ENCODE measurements around the gene SF3A2.

Gene SF3A2

DNA sequence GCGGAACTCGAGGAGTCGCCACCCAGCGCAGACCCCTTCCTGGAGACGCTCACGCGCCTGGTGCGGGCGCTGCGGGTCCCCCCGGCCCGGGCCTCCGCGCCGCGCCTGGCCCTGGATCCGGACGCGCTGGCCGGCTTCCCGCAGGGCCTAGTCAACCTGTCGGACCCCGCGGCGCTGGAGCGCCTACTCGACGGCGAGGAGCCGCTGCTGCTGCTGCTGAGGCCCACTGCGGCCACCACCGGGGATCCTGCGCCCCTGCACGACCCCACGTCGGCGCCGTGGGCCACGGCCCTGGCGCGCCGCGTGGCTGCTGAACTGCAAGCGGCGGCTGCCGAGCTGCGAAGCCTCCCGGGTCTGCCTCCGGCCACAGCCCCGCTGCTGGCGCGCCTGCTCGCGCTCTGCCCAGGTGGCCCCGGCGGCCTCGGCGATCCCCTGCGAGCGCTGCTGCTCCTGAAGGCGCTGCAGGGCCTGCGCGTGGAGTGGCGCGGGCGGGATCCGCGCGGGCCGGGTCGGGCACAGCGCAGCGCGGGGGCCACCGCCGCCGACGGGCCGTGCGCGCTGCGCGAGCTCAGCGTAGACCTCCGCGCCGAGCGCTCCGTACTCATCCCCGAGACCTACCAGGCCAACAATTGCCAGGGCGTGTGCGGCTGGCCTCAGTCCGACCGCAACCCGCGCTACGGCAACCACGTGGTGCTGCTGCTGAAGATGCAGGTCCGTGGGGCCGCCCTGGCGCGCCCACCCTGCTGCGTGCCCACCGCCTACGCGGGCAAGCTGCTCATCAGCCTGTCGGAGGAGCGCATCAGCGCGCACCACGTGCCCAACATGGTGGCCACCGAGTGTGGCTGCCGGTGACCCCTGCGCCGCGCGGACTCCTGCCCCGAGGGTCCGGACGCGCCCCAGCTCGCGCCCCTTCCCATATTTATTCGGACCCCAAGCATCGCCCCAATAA lies 14.8 kb downstream of the SF3A2 start:
- in situ Hi-C loops (cut with HindIII; ENCODE audit: low sequenced_read_pairs), result no loop called here

DNA sequence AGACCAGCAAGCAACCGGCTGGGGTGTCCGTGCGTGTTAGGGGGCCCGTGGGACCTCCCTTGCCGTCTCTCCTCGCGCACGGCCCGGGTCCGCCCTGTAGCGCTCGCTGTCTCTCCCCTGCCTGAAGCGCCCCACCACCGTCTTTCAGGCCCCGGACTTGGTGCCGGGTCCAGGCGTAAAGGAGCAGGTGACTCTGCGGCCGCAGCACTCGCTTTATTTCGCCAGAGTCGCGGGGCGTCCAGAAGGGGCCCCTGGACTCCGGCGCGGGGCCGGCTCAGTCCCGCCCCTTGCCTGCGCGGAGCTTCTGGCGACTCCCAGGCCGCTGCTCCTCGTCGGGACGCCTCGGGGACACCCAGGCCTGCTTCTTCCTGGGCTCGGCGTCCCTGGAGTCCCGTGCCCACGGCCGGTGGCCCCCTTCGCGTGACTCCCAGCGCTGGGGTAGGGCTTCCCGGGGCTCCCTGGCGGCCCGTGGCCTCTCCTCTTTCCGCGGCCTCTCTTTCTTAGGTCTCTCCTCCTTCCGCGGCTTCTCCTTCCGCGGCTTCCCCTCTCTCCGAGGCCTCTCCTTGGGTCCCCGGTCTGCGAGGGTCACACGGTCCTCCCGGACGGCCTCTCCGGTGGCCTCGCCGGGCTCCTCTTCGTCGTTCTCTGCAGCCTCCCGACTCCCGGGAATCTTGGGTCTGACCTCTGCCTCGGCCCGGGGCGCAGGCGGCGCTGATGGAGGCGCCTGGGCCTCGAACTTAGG lies 15.6 kb downstream of the SF3A2 start:
- in situ Hi-C loops (cut with HindIII; ENCODE audit: low sequenced_read_pairs), result no loop called here

DNA sequence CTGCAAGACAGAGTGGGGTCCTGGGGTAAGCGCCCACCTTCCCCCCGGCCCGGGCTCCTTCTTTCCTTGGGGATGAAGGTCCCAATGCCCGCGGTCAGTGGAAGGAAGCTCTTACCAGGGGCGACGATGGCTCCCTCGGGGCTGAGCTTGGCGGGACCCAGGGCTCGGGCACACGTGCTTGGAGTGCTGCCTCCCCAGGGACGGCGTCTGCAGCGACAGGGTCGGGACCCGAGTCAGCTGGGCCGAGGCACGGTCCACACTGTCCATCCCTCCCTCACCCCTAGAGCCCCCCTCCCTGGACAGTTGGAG lies 16.1 kb downstream of the SF3A2 start:
- in situ Hi-C loops (cut with HindIII; ENCODE audit: low sequenced_read_pairs), result no loop called here

DNA sequence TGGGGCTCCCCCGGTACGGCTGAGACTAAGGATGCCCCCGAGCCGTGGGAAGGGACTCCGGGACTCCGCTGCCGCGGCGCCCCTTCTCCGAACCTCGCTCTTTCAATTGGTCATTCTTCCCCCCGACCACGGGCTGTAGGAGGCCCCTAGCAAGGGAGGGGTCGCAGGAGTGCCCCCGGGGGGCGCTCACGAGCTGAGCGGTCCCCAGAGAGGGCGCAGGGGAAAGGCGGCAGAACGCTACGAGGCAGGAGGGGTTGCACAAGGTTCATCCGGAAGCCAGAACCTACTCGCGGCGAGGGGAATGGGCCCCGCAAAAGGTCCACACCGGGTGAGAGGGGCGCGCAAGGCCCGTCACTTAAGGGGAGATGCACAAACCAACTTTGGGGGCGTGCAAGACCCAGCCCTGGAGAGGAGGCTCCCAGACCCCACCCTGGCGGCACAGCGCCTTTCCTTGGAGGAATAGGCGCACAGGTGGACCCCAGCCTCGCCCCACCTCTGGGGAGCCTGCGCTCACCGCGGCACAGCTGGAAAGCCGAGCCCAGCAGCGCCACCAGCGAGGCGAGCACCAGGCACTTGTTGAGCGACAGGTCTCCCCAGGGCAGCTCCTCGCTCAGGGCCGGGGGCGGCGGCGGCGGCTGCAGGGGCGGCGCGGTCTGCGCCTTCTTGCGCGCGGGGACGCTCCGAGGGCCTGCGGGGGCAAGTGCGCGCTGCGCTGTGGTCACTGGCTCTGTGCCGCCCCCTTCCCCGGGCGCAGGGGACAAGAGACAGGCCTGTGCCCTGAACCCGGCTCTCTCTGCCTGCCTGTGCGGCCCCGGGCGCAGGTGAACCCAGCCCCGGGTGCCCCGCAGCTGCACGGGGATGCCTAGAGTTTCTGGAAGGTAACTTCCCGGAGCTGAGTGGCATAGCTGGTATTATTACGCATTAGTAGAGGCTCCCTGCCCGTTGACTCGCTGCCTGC lies 16.8 kb downstream of the SF3A2 start:
- in situ Hi-C loops (cut with HindIII; ENCODE audit: low sequenced_read_pairs), result no loop called here

DNA sequence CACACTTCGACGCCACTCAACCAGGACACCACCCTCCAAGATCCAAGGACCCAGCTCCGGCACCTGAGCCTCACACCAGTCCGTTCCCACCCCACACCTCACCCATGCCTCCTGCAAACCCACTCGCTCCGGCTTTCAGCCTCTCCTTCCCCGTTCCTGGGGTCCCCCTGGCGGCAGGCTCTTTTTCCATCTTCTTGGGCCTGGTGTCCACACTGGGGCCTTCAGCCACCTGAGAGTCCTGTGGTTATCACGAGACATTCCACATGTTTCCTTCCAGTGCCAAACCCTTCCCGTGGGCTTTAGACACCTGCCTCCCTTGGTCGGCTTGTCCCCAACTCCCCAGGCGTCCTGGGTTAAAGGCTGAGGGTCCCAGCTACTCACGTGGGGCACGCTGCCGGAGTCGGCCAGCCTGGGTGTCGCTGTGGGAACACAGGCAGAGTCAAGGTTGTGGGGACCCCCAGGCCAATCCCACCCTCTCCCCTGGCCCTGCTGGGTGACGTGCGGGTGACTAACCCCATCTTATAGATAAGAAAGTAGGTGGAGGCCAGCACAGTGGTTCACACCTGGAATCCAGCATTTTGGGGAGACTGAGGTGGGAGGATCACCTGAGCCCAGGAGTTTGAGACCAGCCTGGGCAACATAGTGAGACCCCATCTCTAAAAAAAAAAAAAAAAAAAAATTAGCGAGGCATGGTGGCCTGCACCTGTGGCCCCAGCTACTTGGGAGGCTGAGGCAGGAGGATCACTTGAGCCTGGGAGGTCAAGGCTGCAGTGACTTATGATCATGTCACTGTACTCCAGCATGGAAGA lies 17.6 kb downstream of the SF3A2 start:
- in situ Hi-C loops (cut with HindIII; ENCODE audit: low sequenced_read_pairs), result no loop called here

DNA sequence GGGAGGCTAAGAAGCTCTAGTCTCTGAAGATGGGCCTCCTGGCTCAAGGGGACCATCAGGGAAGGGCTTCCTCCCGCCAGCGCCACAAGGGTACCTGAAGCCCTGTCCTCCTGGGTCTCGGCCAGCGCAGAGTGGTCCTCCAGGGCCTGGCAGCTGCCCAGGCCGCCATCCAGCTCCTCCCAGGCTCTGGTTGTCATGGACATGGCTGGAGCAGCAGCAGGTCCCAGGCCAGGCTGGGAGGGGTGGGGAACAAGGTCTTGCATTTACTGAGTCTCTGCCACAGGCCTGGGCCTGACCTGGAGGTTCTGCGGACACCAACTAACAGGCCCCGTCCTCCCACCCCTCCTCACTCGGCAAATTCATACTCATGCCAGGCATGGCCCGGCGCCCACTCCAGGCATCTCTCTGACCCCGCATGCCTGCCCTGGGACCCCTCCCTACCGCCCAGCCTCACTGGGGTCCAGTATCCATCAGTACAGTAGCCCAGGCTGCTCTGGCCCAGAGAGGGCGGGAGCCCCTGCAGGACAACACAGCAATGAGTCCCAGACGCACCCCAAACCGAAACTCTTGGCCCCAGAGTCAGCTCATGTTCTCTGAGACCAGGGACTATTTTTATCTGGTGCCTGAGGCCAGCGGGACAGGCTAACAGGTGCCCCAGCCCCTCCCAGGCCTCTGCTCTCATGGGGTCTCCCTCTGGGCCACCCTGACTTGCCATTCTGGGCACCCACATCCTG lies 18.7 kb downstream of the SF3A2 start:
- in situ Hi-C loops (cut with HindIII; ENCODE audit: low sequenced_read_pairs), result no loop called here

DNA sequence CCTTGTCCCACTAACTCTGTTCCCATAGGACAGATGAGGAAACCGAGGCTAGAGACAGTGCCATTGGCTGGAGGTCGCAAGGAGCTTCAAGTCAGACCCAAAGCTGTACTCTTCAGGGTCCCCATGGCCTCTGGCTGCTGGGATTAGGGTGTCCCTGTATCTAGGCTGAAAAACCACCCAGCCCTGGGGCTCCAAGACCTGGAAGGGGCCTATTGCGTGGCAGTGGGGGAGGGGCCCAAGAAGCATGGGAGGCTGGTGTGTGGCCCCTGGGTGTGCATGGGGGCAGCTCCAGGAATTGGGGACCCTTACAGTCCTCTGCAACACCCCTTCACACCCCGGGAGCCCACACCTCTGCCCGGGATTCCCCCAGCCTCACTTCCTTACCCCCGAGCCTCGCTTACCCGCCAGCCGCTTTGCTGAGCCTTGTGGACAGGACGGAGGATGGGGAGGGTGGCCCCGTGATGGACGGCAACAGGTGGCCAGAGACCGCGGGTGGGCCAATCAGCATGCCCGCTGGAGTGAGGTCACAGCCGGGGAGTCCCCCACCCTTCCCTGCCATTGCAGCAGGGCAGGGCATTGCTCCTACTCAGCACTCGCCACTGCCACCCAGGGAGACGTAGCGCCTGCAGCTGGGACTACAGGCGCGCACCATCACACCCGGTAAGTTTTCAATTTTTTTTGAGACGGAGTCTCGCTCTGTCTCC lies 19.5 kb downstream of the SF3A2 start, which contains the start of gene JSRP1:
Gene JSRP1 (minus strand): TSS at position 436 of the 704 bp plus-strand sequence. CDS start 1,103 bp downstream, outside the sequence.
- in situ Hi-C loops (cut with HindIII; ENCODE audit: low sequenced_read_pairs), result no loop called here

DNA sequence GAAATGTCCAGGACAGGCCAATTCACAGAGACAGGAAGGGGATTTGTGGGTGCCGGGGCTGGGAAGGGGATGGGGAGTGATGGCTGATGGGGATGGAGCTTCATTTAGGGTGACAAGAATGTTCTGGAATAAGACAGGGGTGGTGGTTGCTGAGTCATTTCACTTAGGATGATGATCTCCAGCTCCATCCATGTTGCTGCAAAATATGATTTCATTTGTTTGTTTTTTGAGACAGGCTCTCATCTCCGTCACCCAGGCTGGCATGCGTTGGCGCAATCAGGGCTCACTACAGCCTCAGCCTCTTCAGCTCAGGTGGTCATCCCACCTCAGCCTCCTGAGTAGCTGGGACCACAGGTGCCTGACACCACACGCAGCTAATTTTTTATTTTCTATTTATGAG lies 22.7 kb downstream of the SF3A2 start:
- in situ Hi-C loops (cut with HindIII; ENCODE audit: low sequenced_read_pairs), result no loop called here

DNA sequence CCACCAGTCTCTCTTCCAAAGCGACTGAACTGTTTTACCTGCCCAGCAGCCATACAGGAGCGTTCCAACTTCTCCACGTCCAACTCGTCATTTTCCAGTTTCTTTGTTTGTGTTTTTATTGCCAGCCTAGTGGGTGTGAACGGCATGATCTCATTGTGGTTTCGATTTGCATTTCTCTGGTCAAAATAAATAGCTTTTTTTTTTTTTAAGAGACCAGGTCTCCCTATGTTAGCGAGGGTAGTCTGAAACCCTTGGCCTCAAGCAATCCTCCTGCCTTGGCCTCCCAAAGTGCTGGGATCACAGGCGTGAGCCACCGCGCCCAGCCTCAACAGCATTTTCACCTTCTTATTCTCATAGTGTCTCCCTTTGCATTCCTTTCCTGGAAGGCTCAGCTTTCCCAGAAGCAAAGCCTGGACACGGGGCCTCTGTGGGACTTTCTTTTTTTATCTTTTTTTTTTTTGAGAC lies 23.7 kb downstream of the SF3A2 start:
- in situ Hi-C loops (cut with HindIII; ENCODE audit: low sequenced_read_pairs), result no loop called here

DNA sequence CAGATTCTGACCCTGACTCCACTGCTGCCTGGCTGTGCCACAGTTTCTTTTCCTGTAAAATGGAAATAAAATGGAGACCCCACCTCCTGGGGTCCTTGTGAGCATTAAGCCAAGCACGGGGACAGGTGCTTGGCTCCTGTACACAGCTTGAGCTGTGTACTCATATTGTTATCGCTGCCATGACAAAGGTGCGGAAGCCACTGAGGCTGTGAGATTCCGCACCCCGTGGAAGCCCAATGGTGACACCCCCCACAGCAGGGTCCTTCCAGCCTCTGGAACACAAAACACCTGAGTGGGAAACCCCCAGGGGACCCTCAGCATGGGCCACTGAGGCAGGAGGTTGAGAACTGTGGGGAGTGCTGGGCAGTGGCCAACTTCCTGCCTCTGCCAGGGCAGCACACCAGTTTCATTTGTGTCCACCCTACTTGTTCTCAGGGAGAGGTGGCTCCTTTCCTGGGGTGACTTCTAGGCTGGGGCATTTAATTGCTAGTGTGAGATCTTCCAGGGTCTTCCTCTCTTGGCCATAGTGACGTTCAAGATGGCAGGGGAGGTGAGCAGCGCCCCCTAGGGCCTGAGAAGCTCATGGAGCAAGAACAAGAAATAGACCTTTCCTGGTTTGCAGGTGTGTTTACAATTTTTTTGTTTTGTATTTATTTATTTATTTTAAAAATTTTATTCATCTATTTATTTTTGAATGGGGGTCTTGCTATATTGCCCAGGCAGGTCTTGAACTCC lies 25.0 kb downstream of the SF3A2 start:
- in situ Hi-C loops (cut with HindIII; ENCODE audit: low sequenced_read_pairs), result no loop called here

DNA sequence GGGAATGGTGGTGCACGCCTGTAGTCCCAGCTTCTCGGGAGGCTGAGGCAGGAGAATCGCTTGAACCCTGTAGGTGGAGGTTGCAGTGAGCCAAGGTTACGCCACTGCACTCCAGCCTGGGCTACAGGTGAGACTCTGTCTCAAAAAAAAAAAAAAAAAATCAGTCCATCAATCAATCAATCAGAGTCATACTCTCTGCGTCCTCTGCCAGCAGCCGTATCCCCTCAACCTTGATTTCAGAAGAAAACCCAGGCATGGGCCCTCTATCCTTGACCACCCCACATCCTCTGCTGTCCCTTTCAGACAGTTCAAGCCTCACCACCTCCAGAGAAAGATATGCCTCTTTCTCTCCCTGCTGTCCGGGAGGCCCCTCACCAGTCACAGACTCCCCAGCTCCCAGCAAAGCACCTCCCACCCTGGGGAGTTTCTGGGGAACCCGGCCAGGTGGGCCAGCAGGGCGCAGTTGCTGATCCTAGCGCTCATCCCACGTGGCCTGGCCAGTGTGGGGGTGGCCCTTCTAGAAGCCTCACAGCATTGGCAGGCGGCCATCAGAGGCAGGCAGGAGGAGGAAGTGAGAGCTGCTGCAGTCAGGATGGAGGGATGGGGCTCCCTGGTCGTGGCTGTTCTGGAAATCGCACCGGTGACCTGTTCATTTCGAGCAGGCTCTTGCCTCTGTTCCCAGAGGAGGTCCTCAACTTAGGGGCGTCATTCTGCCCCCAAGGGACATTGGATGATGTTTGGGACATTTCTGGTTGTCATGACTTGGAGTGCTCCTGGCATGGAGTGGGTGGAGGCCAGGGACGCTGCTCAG lies 29.8 kb downstream of the SF3A2 start:
- in situ Hi-C loops (cut with HindIII; ENCODE audit: low sequenced_read_pairs), result no loop called here

DNA sequence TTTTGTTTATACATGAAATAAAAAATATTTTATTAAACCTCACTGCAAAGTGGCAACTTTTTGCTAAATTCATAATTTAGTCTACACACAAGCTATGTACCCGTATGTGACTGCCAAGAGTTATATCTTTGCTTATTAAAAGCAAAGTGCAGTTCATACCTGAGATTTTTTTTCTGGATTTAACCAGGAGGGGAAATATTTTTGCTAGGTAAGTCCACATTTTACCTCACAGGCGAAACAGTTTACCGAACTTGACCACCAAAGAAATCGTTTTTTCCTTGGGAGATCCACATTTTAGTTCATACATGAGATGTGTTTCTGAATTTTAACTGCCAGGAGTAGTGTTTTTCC lies 31.8 kb downstream of the SF3A2 start:
- in situ Hi-C loops (cut with HindIII; ENCODE audit: low sequenced_read_pairs), result no loop called here

DNA sequence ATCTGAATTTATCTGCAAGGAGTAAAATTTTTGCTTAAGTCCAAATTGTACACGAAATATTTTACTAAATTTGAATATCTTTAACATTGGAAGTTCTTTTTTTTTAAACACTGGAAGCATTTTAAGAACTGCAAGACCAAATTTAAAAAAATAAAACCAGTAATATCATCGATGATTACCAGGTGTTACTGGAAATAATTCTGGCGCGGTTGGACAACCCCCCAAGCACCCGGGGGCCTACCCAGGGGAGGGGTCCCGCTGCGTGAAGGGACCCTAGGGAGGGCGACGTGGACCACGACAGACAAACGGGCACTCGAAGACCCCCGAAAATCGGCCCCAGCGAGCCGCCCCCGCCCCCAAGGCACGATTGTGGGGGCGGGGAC lies 32.2 kb downstream of the SF3A2 start:
- in situ Hi-C loops (cut with HindIII; ENCODE audit: low sequenced_read_pairs), result no loop called here

DNA sequence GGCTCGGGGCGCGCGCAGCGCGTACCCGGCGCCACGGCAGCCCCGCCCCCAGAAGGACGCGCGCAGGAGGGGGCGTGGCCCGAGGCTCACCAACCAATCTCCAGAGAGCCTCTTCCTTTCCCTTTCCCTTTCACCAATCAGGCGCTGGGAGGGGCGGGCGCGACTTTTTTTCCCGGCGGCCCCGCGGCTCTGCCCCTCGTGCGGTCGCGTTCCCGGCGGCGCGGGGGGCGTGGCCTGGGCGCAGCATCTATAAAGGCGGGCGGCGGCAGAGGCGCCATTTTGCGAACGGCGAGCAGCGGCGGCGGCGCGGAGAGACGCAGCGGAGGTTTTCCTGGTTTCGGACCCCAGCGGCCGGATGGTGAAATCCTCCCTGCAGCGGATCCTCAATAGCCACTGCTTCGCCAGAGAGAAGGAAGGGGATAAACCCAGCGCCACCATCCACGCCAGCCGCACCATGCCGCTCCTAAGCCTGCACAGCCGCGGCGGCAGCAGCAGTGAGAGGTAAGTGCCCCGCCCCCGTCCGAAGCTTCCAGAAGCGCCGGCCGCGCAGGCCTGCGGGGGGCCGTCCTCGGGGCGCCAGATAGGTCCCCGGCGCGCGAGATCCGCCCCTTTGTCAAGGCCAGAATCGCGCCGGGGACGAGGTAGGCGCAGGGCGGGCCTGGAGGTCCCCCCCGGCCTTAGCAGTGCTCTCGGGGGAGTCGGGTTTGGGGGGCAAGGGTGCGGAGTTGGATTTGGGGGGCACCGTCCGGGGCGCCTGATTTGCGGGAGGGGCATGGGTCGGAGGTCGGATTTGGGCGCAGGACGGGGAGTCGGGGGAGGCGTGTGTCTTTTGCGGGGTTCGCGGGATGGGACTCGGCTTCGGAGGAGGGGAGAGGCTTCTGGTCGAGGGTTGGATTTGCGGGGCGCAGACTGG lies 32.9 kb downstream of the SF3A2 start:
- in situ Hi-C loops (cut with HindIII; ENCODE audit: low sequenced_read_pairs), result loop anchor here (5.0 kb wide), 2 partner anchors 32 to 58 kb away; partner anchors contain the start of genes LSM7, PLEKHJ1, SF3A2 and SPPL2B

DNA sequence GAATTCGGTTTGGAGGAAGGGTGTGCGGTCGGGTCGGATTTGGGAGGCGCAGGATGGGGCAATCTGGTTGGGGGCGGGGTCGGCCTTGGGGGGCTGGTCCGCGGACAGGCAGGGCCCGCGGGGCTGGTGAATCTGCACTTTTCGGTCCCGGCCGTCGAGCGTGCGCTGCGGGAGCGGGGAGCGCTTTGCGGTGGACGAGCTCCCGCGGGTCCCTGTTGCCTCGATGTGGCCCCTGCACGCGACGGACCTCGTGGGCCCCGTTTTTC lies 33.5 kb downstream of the SF3A2 start:
- in situ Hi-C loops (cut with HindIII; ENCODE audit: low sequenced_read_pairs), result loop anchor here (5.0 kb wide), 2 partner anchors 33 to 57 kb away; partner anchors contain the start of genes LSM7, PLEKHJ1, SF3A2 and SPPL2B
